GM19372 (cell line): Measurements from ENCODE around the gene KCTD10.
"Not testable (repeated sequence)": the region's sequence is repeated elsewhere in the genome, so short reads cannot be mapped to it uniquely, and the experiment has no call there.

Experiments used
- ATAC-seq: cut with Tn5 transposase; IDR thresholded peaks from one replicate; pipeline ENCODE4 v1.9.1; 2021; ENCODE audit warnings: mild to moderate bottlenecking, low read depth, moderate library complexity; ENCODE audit not compliant: unreplicated experiment

Gene KCTD10

DNA sequence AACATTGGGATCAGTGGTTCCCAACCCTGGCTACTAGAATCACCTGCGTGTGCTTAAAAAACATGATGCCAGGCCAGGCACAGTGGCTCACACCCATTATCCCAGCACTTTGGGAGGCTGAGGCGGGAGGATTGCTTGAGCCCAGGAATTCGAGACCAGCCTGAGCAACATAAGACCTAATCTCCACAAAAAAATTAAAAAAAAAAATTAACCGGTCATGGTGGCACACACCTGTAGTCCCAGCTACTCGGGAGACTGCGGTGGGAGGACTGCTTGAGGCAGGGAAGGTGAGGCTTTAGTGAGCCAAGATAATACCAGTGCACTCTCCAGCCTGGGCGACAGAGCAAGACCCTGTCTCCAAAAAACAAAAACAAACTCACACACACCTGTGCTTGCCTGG lies 2.0 kb downstream of the KCTD10 start:
- ATAC-seq: no peak

DNA sequence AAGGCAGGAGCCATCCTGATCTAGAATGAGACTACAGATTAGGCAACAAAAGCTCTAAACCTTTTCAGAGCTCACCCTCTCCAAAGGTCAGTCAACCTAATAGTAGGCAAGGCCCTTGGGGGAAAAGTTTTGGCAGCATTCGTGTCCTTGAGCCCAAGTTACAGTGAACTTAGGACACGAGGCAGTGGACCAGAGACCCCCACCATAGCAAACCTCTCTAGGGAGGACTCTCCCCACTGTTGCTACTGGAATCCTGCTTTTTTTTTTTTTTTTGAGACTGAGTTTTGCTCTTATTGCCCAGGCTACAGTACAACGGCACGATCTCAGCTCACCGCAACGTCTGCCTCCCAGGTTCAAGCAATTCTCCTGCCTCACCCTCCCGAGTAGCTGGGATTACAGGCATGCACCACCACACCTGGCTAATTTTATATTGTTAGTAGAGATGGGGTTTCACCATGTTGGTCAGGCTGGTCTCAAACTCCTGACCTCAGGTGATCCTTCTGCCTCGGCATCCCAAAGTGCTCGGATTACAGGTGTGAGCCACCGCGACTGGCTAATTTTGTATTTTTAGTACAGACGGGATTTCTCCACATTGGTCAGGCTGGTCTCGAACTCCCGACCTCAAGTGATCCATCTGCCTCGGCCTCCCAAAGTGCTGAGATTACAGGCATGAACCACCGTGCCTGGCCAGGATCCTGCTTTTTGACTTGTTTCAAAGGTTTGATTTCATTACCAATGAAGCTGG lies 3.4 kb downstream of the KCTD10 start:
- not testable (repeated sequence) for ATAC-seq

DNA sequence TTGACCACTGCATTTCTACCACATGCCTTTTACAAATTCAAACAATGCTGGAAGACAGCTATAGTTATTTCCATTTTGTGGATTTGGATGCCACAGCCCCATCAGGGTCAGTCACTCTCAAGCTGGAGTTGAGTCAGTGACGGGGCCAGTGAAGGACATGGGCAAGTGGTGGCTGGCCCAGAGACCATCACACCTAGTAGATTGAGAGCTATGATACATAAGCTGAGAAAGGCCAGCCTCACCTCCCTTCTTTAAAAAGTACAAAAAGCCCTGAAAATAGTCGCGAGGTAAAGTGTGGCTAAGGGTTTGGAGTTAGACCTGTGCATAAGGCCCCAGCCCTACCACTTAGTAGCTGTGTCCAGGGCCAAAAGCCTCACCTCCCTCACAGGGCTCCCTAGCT lies 4.1 kb downstream of the KCTD10 start:
- no peak for ATAC-seq

DNA sequence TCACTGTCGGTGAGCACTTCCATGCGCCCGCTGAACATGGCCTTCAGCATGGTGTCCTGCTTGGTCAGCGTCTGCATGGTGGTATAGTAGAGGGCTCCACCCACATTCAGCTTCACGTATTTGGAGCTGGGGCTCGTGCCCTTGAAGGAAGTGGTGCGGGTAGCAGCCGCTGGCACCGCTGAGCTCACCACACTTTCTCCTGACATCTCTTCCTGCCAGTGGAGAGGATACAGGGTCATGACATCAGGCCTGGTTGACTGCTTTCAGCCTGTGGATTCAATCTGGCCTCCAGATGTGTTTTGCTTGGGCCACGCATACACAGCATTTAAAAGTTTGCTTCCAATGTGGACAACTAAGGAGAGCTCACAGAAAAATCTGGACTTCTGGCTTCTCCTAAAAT lies 7.6 kb downstream of the KCTD10 start:
- ATAC-seq: no peak

DNA sequence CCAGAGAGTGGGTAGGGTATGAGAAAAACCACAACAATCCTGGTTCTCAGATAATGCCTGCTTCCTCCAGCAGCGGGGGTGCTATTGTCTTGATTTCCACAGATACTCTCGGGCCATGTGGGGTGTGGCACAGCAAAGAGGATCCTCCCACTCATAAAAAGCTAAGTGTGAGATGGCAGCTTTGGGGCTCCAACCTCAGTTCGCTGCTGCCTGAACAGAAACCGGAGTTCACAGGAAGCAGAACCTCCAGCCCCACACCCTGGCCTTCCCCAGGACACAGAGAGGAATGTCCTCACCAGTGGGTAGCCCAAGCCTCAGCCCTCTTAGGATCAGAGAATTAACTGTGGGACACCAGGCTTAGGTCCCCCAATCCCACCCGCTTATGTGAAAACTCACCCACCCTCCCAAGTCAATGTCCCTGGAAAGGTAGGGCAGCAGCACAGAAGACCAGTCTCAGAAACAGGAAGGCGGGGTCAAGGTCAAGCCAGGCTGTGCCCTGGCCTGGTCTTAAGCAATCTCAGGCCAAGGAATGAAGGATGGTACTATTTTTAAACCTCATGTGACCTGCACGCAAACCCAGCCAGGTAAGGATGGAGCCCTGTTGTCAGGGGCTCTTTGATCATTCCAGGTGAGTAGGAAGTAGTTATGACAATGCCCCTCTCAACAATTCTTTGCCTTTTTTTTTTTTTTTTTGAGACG lies 9.0 kb downstream of the KCTD10 start:
- no peak for ATAC-seq

DNA sequence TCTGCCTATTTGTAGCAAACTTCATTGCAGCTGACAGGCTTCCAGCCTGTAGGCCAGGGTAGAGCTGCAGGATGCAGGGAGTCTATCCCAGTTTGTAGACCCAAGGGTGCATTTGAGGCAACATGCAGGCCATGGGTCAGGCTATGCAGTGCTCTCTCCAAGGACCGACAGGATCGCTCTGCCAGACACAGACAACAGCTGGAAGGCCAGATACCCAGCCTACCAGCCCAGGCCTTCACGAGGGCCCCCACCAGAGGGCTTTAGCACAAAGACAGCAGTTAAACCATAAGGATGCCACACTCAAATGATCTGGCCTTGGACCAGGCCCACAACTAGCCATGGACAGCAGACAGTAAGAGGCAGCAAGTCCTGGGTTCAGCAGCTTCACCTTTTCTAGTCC lies 10.3 kb downstream of the KCTD10 start:
- no peak for ATAC-seq

DNA sequence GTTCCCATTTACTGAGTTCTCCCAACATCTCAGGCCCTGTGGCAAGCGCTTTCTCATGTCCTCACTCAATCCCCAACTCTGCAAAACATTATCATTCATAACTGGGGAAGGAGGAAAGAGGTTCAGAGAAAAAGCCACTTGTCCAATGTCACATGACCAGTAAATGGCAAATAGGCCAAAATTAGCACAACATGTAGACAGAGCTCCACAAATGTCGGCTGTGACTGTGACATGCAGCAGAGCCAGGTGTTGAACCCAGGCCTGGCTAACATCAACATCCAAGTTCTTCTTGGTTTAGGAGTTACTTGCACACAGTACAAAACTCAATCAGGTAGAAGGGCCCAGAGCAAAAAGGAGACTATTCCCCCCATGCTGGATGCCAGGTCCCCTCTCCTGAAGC lies 10.8 kb downstream of the KCTD10 start:
- no peak for ATAC-seq

DNA sequence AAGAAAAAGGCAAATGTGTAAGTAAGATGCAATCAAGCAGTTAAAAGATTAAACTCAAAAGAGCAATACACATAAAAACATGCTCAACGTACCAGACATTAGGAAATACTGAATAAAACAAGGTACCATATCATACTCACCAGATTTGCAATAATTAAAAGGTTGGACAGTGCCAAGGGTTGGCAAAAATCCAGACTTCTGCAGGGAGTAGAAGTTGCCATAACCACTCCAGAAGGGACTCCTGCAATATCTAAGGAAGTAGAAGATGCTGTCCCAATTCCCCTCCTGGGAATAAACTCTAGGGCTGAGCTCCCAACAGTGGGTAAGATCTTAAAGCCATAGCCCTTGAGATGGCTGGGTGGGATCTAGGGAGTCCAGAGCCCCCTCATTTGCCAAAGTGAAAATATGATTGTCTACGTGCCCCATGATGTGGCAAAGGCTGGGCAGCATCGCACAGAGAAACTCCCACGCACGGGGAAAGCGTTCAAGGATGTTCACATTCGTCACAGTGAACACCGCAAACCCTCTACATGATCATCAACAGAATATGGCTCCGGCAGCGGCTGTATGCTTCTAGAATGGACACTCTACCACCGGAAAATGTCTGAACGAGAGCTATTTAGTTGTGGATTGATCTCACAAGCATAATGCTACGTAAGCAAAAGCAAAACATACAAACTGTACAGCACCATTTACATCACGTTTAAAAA lies 12.3 kb downstream of the KCTD10 start:
- no peak for ATAC-seq

DNA sequence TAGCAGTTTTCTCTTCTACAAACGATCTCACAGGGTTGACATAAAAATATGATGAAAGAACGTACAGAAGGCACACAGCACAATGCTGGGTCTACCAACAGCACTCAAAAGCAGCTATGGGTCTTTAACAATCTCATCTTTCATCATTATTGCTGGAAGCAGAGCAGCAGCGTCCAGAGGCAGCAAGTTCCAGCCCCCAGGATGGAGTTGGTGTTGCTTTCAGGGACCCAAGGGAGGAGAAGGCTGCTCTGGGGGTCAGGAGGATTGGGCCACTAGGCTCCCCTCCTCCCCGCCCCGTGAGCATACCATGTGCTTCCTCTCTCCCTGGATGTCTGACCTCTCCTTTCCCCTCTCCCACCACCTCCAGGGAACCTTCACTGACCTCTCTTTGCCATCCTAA lies 13.3 kb downstream of the KCTD10 start:
- ATAC-seq: no peak

DNA sequence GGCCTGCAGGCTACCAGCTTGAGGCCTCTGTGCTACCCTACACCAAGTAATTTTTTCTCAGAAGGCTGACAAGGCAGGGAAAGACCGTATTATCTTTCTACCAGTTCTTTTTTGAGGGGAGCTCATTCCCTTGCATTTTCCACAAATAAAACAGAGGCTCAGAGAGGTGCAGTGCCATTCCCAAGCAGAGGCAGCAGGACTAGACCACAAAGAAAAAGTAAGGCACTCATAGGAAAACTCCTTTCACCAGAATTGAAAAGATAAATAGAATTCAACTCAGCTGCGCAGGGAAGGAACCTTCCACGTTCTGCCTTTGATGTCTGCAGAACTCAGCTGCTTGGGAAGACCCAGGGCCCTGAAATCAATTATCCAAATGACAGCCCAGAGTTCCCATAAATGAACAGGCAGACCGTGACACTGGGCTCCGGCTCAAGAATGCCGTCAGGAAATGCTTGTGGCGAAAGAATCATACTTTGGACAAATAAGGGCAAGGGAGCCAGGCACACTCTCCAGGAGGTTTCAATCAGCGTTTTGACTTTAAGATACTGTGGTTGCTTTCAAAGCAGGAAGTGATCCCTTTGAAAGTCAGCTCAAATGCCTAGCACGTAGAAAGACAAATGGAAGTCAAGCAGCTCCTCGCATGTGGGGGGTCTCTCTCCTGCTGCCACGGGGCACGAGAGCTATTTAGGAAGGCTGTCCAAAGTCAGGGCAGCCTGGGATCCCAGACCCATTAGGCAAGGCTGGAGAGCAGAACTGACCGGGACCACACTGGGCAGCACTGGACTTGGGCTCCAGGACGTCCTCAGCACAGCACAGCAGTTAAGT lies 14.0 kb downstream of the KCTD10 start:
- ATAC-seq: no peak

DNA sequence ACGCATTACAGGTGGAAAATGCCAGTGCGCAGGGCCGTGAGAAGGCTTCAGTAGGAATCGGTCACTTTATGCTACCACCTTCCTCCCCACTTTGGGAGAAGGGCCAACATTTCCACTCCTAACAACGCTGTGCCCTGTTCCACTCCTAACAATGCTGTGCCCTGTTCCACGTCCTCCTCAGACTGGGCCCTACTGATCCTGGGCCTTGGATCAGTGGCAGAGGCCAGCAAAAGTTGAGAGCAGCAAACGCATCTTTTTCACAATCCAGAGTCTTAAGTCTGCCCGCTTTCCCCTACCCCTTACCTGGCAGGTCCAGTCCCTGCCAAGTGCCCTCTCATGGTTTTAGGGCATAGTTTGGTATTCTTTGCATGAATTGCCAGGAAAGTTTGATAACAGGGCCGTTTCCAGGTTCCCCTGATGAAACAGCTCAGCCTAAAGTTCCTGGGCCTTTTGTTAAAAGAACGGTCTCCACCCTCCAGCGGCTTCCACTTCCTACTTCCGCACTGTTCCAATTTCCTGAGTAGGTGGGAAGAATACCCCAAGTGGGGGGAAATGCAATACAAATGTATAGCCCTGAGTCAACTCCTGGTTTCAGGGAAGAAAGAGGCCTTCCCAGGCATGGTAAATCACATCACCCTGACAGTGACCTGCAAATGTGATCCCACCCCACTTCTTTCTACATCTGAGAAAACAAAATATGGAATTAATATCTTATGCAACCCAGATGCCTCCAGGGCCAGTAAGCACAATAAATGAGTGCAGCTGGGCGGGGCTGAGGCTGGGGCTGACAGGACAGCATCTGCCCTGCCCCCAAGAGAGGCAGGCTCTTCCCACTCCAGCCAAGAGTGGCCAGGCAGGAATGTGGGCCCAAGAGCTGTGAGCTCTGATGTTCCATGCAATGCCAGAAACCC lies 15.0 kb downstream of the KCTD10 start:
- ATAC-seq: no peak

DNA sequence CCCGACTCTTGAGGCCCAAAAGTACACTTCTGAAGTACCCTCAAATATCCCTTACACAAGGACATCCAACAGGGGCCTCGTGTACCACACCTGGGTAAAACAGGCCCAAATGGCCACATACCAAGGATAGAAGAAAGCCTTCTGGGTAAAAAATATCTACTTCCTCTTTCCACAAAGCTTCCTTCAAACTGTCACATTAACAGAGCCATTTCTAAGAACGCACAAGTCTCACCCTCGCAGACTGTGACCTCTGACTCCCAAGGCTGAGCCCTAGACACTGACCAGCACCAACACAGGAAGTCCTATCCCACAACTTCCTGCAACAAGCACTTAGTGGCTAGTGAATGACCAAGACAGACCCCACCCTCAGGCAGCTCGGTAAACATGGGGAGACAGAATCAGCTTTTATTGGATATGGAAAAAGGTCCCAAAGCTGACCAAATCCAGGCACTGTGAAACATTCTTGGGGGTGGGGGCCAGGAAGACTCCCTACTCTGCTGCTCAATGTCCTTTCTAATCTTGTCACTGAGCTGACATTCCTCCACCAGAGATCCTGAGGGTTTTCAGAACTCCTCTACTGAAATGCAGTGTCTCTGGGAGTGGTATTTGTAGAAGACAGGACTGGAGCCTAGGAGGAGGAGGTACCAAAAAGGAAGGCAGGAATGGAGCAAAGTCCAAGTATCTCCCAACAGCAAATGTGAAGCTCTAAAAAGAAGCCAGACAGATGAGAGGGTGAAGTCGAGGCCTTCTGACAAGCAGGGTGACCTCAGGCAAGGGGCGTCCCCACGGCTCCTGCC lies 15.9 kb downstream of the KCTD10 start:
- no peak for ATAC-seq

DNA sequence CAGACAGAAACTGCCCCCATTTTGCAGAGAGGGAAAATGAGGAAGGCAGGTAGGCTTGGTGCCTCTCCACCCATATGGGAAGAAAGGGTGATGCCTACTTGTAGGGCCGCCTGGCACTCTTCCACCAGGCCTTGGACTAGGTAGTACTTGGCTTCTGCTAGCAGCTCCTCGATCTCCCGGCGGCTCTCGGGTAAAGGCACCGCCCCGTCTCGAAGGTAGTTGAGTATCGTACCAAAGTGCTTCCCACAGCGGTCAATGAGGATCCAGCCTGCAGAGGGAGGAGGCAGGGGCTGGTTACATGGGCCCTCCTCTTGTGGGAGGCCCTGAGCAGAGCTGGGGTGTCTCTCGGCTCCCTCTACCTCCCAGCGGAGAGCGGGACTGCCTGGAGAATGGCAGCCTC lies 16.6 kb downstream of the KCTD10 start:
- no peak for ATAC-seq

DNA sequence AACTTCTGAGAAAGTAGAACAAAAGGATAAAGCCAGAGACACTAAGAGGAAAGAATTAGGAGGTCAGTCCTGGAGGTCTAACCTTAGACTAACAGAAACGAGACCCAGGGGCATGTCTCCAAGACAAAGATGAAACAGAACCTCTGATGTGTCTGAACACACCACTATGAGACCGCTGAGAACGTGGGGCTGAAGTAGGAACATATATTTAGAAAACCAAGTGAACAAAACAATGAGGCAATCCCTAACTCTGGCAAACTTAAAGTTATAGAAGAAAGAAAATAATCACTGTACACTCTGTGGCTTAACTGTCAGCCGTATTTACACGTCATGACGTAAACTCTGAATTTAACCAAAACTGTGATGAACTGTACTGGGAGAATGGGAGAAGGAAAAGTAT lies 17.9 kb downstream of the KCTD10 start:
- no peak for ATAC-seq

DNA sequence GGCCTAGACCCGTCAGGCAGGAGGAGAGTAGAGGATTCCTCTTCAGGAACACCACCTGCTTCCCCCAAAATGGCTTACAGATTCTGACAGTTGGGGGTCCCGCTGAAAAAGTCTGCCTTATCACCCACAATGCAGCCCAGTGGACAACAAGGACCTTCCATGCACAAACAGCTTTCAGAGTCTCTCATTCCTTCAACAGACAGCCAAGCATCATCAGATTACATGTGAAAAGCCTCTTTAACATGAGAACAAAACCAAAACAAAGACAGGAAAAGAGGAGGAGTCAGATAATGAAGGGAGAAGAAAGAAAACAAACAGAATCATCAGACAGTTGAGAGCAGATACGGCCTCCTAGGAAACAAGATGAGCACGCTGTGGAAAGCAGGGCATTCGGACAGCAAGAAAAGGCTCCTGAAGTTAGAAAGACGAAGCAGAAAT lies 18.3 kb downstream of the KCTD10 start:
- ATAC-seq: no peak

DNA sequence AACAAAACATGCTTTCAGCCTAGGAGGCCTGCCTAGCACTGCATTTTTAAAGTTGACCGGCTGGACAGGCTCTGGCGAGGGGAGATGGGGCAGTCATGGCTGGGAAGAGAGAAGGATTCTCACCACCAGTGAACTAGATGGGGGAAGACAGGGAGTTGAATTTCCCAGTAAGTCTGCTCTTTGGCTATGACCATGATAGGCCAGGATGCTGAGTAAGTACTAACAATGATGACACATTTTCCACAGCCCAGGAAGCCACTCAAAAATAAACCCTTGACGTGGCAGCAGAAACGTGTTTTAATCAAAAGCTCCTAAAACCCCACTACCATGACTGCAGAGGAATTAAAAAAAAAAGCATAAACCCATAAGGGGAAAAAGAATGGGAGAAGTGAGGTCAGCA lies 19.0 kb downstream of the KCTD10 start:
- no peak for ATAC-seq

DNA sequence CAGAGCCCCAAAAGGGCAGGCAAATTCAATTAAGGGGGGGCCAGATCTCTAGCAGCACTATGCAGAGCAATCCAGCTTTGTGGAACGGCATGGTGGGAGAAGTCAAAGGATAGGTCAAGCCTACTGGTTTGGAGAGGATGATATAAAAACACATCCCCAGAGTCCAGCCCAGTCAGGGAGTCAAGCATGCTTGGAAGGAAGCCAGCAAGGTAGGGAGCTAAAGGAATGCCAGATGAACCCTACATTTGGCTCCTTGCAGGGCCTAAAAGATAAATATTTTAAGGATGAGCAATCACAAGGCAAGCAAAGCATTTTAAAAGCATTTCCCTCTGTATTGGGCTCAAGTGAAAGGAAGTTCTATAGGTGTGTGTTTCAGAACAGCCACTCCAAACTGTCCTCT lies 21.4 kb downstream of the KCTD10 start:
- ATAC-seq: no peak

DNA sequence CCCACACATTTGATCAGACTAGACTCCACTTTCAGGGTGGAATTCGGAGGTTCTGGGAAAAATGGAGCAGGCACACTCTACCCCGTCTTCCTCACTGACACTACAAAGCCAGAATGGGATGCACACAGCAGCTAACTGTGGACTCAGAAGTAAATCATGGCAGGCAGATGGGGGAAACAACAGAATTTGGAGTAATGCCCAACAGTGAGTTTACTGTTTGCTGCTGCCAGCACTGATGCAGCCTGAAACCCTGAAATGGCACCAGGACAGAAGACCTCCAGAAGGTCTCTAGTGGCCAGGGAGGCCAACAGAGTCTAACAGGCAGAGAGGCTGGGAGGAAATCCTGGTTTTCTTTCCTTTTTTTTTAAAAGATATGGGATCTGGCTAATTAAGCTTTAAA lies 24.6 kb downstream of the KCTD10 start:
- no peak for ATAC-seq

DNA sequence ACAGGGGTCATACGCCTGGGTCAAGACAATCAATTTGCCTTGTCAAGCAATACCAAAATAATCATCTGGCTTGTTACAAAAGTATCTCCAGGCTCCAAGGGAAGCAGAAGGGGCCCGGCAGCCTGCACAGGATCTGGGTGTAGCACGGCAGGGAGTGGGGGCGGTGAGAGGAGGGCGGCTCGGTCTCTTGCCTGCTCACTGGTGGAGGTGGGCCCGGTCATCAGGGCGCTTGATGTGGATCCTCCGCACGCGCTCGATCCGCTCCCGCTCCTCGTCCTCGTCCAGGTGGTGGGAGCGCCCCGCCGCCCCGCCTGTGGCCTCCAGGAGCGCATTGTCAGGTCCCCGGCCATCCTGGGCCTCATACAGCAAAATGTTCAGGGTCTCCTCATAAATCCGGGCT lies 25.7 kb downstream of the KCTD10 start:
- no peak for ATAC-seq
